ENCODE results near the gene FAM217B. TPM values are rescaled to one million over a fixed set of nuclear protein-coding genes. Genes with fewer than 3 reads are reported as not detected.

FAM217B gene
- total and polyA plus RNA-seq, 2 of the 8 experiments (the other 6 are each of a cell fraction or from before 2014, with no cell fraction given): 5.4 to 28.5 TPM

DNA sequence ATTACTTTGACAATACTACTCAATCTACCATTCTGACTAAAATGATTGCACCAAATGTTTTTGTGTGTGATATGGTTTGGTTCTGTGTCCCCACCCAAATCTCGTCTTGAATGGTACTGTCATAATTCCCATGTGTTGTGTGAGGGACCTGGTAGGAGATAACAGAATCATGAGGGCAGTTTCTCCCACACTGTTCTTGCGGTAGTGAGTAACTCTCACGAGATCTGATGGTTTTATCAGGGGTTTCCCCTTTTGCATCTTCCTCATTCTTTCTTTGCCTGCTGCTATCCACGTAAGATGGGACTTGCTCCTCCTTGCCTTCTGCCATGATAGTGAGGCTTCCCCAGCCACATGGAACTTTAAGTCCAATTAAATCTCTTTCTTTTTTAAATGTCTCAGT lies 27.6 kb upstream of the FAM217B start:
- H3K4me1 ChIP-seq (replicated peaks in 1 of 4; ENCODE audit: control insufficient read depth in 3 of 4, insufficient read depth in 4 of 4, low read length in 3 of 4): no peaks in the 10 kb centered on the region
- ChIA-PET CTCF (ENCODE audit: partially characterized antibody) (no interaction called here), POLR2A (ENCODE audit: partially characterized antibody) (no interaction called here)
- WGBS, 2 experiments (ENCODE audit: extremely low coverage in 1 of 2, insufficient coverage in 1 of 2, insufficient read length in 1 of 2, insufficient replicate concordance in 2 of 2, low coverage in 1 of 2, low lambda C conversion rate in 2 of 2, missing lambda C conversion rate in 1 of 2): 77% methylated on average over 4 of the region's 4 CpGs; no CpG with 5 or more reads in 1 of the 2 experiments
- H4K5ac ChIP-seq (ENCODE audit: insufficient read length, low read depth, low read length): no peak overlapping the region
- no peak overlapping the region for H3K9ac ChIP-seq (replicated peaks in 1 of 4; ENCODE audit: extremely low read depth in 1 of 4, low read depth in 3 of 4, low read length in 3 of 4)
- no peak overlapping the region for H2BK12ac ChIP-seq (ENCODE audit: low read depth, low read length)
- H2BK5ac ChIP-seq (ENCODE audit: low read depth, low read length): no peak overlapping the region
- H3K27ac ChIP-seq (ENCODE audit: low read depth, low read length): no peak overlapping the region
- H3K27me3 ChIP-seq (replicated peaks in 1 of 4; ENCODE audit: control insufficient read depth in 3 of 4, extremely low read depth in 1 of 4, insufficient read depth in 3 of 4, low read length in 3 of 4): no peaks in the 10 kb centered on the region; a peak in 1 of 7 replicates
- no peak overlapping the region for H2BK15ac ChIP-seq (ENCODE audit: low read length)
- no peak overlapping the region for H3K4ac ChIP-seq (replicated peaks; ENCODE audit: insufficient read length, low read depth, low read length)
- H4K20me1 ChIP-seq (replicated peaks in 1 of 2; ENCODE audit: control insufficient read depth in 1 of 2, insufficient read depth in 2 of 2, low read length in 2 of 2): no peaks in the 10 kb centered on the region
- no peak overlapping the region for H4K91ac ChIP-seq (replicated peaks; ENCODE audit: insufficient read length, low read length)
- no peak overlapping the region for H3K23ac ChIP-seq (ENCODE audit: insufficient read length)
- H3K14ac ChIP-seq (ENCODE audit: insufficient read length): no peak overlapping the region
- H2BK120ac ChIP-seq (replicated peaks; ENCODE audit: low read depth, low read length): no peak overlapping the region
- H4K8ac ChIP-seq (ENCODE audit: extremely low read depth, insufficient read depth, low read length): no peak overlapping the region
- no peaks in the 10 kb centered on the region for H3K23me2 ChIP-seq (ENCODE audit: low read depth, low read length)
- no peaks in the 10 kb centered on the region for H3K36me3 ChIP-seq (ENCODE audit: control insufficient read depth in 2 of 4, insufficient read depth in 4 of 4, low read length in 3 of 4)
- no peaks in the 10 kb centered on the region for H3K79me1 ChIP-seq (ENCODE audit: low read depth, low read length)
- no peak overlapping the region for H3K4me3 ChIP-seq (ENCODE audit: extremely low read depth in 1 of 4, insufficient read depth in 2 of 4, low read depth in 3 of 4, low read length in 4 of 4)
- H3K4me2 ChIP-seq (ENCODE audit: insufficient read depth in 1 of 2, low read depth in 2 of 2, low read length in 2 of 2): no peak overlapping the region
- FAIRE-seq: no peak
- no peak overlapping the region for H3K56ac ChIP-seq (replicated peaks; ENCODE audit: insufficient read length, low read depth, low read length)
- no peak for DNase-seq (ENCODE audit: low read depth in 1 of 2, low spot score in 2 of 2)
- no peaks in the 10 kb centered on the region for H3K79me2 ChIP-seq (ENCODE audit: control insufficient read depth in 1 of 2, insufficient read depth in 2 of 2, low read length in 2 of 2)
- no peak overlapping the region for H2AK5ac ChIP-seq (ENCODE audit: low read depth, low read length)
- H2AFZ ChIP-seq (ENCODE audit: low read length): no peak overlapping the region
- H3K18ac ChIP-seq (ENCODE audit: extremely low read depth, low read length): no peak overlapping the region
- H2BK20ac ChIP-seq (ENCODE audit: low read length): no peak overlapping the region
- TF ChIP-seq TCF12 (IDR thresholded peaks at IDR 0.05; ENCODE audit: low read depth, low read length) (no peak), JUND (IDR thresholded peaks at IDR 0.05; ENCODE audit: low read length) (no peak), POLR2AphosphoS5 (IDR thresholded peaks at IDR 0.05; ENCODE audit: low read depth, low read length) (no peak), NANOG (IDR thresholded peaks at IDR 0.05; ENCODE audit: insufficient read depth, low read depth, low read length, poor library complexity, severe bottlenecking) (no peak), POU5F1 (IDR thresholded peaks at IDR 0.05; ENCODE audit: low read depth, low read length) (no peak), EP300 (IDR thresholded peaks at IDR 0.05; ENCODE audit: borderline replicate concordance in 1 of 2, low read depth in 2 of 2, low read length in 2 of 2) (no peak), SAP30 (IDR thresholded peaks at IDR 0.05; ENCODE audit: insufficient read depth, insufficient replicate concordance, low read length) (no peak), JUN (IDR thresholded peaks at IDR 0.05; ENCODE audit: low read depth, low read length) (no peak), CBX5 (IDR thresholded peaks at IDR 0.05; ENCODE audit: low read depth, low read length) (no peak)
- H3K9me3 ChIP-seq (ENCODE audit: insufficient read depth in 2 of 2, low read depth in 1 of 2, low read length in 1 of 2): peaks cover 2 to 4% of the 10 kb centered on the region in 2 experiments; a peak in 2 of 4 replicates

Data from H1 (cell line).